ENCODE measurements around the gene PECR.

DNA sequence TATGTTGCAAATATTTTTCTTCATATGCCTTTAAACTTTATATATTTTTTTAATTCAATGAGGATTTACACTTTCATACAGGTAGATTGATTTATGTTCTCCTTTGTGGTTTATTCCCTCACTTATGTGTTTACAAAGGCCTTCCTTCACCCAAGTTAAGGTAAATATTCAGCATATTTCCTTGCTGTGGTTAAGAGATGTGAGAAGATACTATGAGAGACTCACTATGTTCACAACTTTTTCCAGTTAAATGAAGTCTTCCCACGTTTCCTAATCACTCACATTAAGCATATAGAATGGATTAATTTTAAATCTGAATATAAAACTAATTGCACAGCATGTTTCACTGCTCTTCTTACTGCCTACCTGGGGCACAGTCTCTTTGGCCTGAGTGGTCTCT is 597 bp downstream of the PECR start:
- TF ChIP-seq, protein P1, sequence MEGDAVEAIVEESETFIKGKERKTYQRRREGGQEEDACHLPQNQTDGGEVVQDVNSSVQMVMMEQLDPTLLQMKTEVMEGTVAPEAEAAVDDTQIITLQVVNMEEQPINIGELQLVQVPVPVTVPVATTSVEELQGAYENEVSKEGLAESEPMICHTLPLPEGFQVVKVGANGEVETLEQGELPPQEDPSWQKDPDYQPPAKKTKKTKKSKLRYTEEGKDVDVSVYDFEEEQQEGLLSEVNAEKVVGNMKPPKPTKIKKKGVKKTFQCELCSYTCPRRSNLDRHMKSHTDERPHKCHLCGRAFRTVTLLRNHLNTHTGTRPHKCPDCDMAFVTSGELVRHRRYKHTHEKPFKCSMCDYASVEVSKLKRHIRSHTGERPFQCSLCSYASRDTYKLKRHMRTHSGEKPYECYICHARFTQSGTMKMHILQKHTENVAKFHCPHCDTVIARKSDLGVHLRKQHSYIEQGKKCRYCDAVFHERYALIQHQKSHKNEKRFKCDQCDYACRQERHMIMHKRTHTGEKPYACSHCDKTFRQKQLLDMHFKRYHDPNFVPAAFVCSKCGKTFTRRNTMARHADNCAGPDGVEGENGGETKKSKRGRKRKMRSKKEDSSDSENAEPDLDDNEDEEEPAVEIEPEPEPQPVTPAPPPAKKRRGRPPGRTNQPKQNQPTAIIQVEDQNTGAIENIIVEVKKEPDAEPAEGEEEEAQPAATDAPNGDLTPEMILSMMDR (IDR thresholded peaks at IDR 0.05 in 8 of 11, conservative IDR thresholded peaks at IDR 0.05 in 3 of 11): no peak
- no peak for TF ChIP-seq POLR2A (IDR thresholded peaks at IDR 0.05)

Measured in spleen (tissue), 7 donors.